ENCODE results near the gene MXI1.
A peak's percentile ranks its signal among the peaks of the same experiment; 100 is the strongest.

The MXI1 gene

GRCh38 chr10:110207011-110207804 is at the start of gene MXI1:
TSS of gene MXI1 (plus strand) at chr10:110207605. CDS start at chr10:110207809, 204 bp downstream.
- Mint-ChIP-seq H3K9me3 (no peaks in the 10 kb centered on the region), H3K4me1 (peaks cover 28 to 50% of the 10 kb centered on the region in 2 donors), H3K36me3 (peaks cover 0 to 3% of the 10 kb centered on the region in 2 donors), H3K4me3 (peak within 1 kb of the TSS; percentile 94), H3K27me3 (peaks cover 10 to 25% of the 10 kb centered on the region in 2 donors), H3K27ac (peak within 1 kb of the TSS; percentile 85)
- DNase-seq = peak; percentile 61
- peak; percentile 65 to 67 for ATAC-seq (replicated peaks)

DNA sequence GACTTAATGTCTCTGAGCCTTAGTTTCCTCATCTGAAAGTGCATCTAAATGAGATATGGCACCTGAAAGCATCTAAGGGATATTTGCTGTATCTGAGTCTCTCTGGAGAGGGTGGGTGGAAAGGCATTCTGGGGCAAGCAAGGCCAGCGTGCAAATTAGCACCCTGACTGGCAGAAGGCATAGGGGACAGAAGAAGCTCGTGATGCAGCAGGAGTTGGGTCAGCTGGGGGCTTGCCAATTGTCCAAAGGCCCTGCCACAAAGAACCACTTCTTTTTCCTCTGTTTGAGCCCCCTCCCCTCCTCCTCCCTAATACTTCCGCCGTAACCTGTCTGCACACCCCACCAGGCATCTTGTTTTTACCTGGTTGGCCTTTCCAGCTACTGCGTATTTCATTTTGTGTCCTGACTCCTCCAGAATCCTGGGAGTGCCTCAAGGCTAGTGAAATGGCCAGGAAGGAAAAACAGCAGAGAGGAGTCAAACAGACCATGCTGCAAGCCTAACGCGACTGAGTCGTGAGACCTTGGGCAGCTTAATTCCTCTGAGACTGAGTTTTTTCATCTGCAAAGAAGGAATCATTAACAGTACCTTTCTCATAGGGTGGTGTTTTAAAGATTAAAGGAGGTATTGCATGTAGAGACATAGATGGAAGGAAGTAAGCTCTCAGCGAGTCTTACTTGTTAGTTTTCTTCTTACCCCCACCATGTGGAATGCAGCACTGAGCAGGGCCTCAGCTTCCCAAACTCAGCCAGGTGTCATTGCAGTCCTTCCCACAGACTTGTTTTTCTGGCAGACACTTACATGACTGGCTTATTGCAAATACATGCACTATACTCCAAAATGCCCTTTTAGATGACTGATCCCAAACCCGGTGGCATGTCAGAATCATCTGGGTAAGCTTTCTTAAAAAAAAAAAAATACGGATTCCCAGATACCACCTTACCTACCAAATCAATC is 49.1 kb upstream of the MXI1 start:
- DNase-seq = no peak
- Mint-ChIP-seq H3K36me3 (no peaks in the 10 kb centered on the region), H3K4me1 (peaks cover 28 to 51% of the 10 kb centered on the region in 2 donors), H3K9me3 (no peaks in the 10 kb centered on the region), H3K27ac (no peak overlapping the region), H3K4me3 (no peak overlapping the region), H3K27me3 (peaks cover 7 to 26% of the 10 kb centered on the region in 2 donors)
- ATAC-seq (replicated peaks) = no peak

DNA sequence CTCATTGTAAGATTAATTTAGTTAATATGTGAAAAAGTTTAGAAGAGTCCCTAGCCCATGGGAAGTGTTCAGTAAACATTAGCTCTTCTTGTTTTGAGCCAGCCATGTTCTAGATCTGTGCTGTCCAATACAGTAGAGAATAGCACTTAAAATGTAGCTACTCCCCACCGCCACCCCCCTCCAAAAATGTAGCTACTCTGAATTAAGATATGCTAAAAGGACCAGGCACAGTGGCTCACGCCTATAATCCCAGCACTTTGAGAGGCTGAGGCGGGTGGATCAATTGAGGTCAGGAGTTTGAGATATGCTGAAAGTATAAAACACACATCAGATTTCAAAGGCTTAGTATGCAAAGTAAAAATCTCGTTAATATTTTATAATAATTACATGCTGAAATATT is 47.3 kb upstream of the MXI1 start:
- no peaks in the 10 kb centered on the region for H3K36me3 Mint-ChIP-seq

DNA sequence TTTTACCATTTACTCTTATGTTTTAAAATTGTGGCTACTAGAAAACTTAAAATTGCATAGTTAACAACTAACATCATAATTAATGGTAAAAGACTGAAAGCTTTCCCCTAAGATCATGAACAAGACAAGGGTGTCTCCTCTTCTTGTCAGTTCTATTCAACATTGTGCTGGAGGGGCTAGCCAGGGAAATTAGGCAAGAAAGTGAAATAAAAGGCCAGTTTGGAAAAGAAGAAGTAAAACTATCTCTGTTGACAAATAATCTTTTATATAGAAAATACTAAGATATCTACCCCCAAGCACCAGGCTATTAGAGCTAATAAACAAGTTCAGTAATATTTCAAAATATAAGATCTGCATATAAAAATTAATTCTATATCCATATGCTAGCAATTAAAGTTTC is 46.9 kb upstream of the MXI1 start:
- Mint-ChIP-seq H3K27ac (no peak overlapping the region), H3K4me3 (no peak overlapping the region), H3K36me3 (no peaks in the 10 kb centered on the region), H3K4me1 (peaks cover 19 to 36% of the 10 kb centered on the region in 2 donors), H3K27me3 (peaks cover 10 to 38% of the 10 kb centered on the region in 2 donors), H3K9me3 (no peaks in the 10 kb centered on the region)
- ATAC-seq (replicated peaks) (no peak), DNase-seq (no peak)

More for the DNA sequence above, 47.3 kb upstream of the MXI1 start:
- ATAC-seq (replicated peaks) = no peak
- Mint-ChIP-seq H3K27ac (no peak overlapping the region), H3K27me3 (peaks cover 10 to 33% of the 10 kb centered on the region in 2 donors), H3K9me3 (no peaks in the 10 kb centered on the region), H3K4me3 (no peak overlapping the region), H3K4me1 (peaks cover 20 to 38% of the 10 kb centered on the region in 2 donors)
- DNase-seq = no peak

DNA sequence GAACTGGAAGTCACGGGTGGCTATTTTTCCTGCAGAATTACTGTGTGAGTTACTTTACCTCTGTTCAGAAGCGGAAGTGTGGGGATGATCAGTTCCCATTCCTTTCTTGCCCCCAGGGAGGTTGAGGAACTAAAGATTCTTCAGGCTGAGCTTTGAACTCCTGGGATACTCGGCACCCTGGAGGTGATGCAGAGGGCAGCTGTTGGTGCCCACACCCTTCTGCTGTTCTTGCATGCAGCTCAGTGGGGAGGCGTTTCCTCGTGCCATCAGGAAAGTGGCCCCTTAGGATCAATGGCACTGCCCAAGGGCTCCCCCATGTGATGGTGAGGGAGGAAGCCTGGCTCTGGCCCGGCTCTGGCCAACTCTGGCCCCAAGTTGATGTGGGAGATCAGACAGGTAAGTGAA is 44.7 kb upstream of the MXI1 start:
- no peak for ATAC-seq (replicated peaks)
- H3K4me1 Mint-ChIP-seq = peaks cover 10 to 25% of the 10 kb centered on the region in 2 donors
- no peak overlapping the region for H3K4me3 Mint-ChIP-seq
- no peak for DNase-seq
- H3K9me3 Mint-ChIP-seq = no peaks in the 10 kb centered on the region
- H3K27me3 Mint-ChIP-seq = peaks cover 20 to 50% of the 10 kb centered on the region in 2 donors
- peaks cover 0 to 2% of the 10 kb centered on the region in 2 donors for H3K36me3 Mint-ChIP-seq
- H3K27ac Mint-ChIP-seq = no peak overlapping the region

- peaks cover 25 to 55% of the 10 kb centered on the region in 2 donors for H3K27me3 Mint-ChIP-seq
Measured at GRCh38 chr10:110163192-110163773, 44.1 kb upstream of the MXI1 start.

DNA sequence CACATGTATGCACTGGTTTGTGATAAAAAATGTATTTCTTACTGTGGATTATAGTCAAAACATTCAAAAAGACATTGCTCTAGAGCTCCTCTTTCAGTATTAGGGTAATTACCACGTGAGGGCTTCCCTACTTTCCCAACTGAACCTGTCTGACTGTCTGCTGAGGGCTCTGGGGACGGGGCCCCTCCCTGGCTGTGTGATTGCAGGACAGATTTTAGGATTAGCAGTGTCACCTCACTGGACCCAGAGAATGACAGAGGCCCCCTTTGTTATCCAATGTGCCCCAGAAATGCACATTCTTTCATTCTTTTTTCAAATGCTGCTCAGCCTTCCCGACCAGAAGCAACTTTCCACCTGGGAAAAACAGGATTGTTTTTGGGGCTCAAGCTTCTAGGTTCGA is 43.6 kb upstream of the MXI1 start:
- Mint-ChIP-seq H3K4me3 (no peak overlapping the region), H3K27me3 (peaks cover 29 to 57% of the 10 kb centered on the region in 2 donors), H3K27ac (no peak overlapping the region), H3K36me3 (peaks cover 0 to 2% of the 10 kb centered on the region in 2 donors), H3K4me1 (peaks cover 19 to 28% of the 10 kb centered on the region in 2 donors), H3K9me3 (no peaks in the 10 kb centered on the region)
- no peak for DNase-seq
- no peak for ATAC-seq (replicated peaks)

More at GRCh38 chr10:110163192-110163773, 44.1 kb upstream of the MXI1 start:
- H3K4me1 Mint-ChIP-seq = peaks cover 15 to 25% of the 10 kb centered on the region in 2 donors
- no peak for ATAC-seq (replicated peaks)
- peaks cover 0 to 2% of the 10 kb centered on the region in 2 donors for H3K36me3 Mint-ChIP-seq
- no peaks in the 10 kb centered on the region for H3K9me3 Mint-ChIP-seq
- H3K27ac Mint-ChIP-seq = no peak overlapping the region
- no peak for DNase-seq
- no peak overlapping the region for H3K4me3 Mint-ChIP-seq

- ATAC-seq (replicated peaks) (peak; percentile 20 to 45), DNase-seq (no peak)
- Mint-ChIP-seq H3K4me3 (no peak overlapping the region), H3K27me3 (peaks cover 38 to 60% of the 10 kb centered on the region in 2 donors), H3K4me1 (peaks cover 30 to 42% of the 10 kb centered on the region in 2 donors), H3K9me3 (no peaks in the 10 kb centered on the region), H3K36me3 (peaks cover 0 to 2% of the 10 kb centered on the region in 2 donors), H3K27ac (no peak overlapping the region)
Measured at GRCh38 chr10:110165239-110165638, 42.2 kb upstream of the MXI1 start.

- DNase-seq (no peak), ATAC-seq (replicated peaks) (no peak)
- Mint-ChIP-seq H3K27ac (no peak overlapping the region), H3K36me3 (peaks cover 0 to 2% of the 10 kb centered on the region in 2 donors), H3K9me3 (no peaks in the 10 kb centered on the region), H3K4me3 (no peak overlapping the region), H3K4me1 (peaks cover 30 to 51% of the 10 kb centered on the region in 2 donors), H3K27me3 (peaks cover 53 to 71% of the 10 kb centered on the region in 2 donors)
Measured at GRCh38 chr10:110167149-110167548, 40.3 kb upstream of the MXI1 start.

- Mint-ChIP-seq H3K36me3 (peaks cover 0 to 2% of the 10 kb centered on the region in 2 donors), H3K27me3 (peaks cover 60 to 84% of the 10 kb centered on the region in 2 donors), H3K9me3 (no peaks in the 10 kb centered on the region), H3K4me1 (peaks cover 26 to 45% of the 10 kb centered on the region in 2 donors), H3K4me3 (no peak overlapping the region), H3K27ac (no peak overlapping the region)
- ATAC-seq (replicated peaks) (peak; percentile 73 to 79), DNase-seq (no peak)
Measured at GRCh38 chr10:110168601-110169481, 38.6 kb upstream of the MXI1 start.

DNA sequence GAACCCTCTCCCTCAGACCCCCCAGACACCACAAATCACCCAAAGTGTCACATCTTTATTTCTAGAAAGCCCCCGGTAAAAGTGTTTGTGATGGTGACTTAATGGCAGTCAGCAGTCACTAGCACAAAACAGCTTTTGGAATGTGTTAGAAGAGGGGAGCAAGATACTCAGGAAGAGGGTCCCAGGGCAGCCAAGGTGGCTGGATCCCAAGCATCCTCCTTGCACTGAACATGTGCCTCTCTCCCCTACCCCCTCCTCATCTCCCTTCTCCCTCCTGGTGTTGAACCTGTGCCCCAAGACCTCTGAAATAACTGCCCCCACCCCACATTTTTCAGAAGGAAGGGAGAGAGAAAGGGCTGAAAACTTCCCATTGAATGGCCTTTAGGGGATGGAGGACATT is 37.8 kb upstream of the MXI1 start:
- ATAC-seq (replicated peaks) (no peak), DNase-seq (no peak)
- Mint-ChIP-seq H3K27ac (no peak overlapping the region), H3K27me3 (peaks cover 57 to 83% of the 10 kb centered on the region in 2 donors), H3K4me1 (peaks cover 26 to 45% of the 10 kb centered on the region in 2 donors), H3K4me3 (no peak overlapping the region), H3K36me3 (peaks cover 0 to 2% of the 10 kb centered on the region in 2 donors), H3K9me3 (no peaks in the 10 kb centered on the region)

DNA sequence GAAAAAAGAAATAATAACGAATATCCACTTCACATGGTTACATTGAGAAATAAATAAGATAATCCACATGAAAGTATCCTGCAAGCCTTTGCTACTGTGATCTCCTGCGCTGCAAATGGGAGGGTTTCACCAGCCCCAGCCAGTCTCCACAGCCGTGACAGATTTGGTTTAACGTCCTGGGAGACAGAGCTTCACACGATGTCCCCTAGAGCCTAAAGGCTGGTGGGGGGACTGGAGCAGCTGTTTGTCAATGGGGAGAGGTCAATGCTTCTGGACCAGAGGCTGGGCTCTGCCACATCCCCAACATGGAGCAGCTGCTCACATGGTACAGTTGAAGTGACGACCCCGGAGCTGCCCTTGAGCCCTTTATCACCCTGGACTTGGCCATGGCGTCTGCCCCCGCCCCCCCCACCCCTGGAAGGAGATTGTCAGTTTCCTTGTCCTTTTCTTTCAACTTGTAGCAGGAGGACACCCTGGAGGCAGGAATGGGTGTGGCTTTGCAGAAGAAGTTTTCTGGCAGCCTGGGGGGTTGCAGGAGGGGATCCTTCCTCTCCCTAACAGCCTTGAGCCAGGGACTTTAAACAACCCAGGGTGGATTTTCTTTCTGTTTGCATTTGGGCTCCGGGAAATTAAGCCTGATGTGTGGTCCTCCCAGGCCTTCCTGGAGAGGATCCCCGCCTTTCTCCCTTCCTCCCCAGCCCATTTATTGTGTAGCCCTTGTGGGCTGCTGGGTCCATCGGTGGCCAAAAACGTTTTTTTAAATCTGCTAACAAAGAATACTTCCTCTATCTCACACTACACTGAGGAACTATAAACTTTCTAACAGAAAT is 37.0 kb upstream of the MXI1 start:
- no peak overlapping the region for H3K27ac Mint-ChIP-seq
- H3K27me3 Mint-ChIP-seq = peaks cover 65 to 86% of the 10 kb centered on the region in 2 donors
- ATAC-seq (replicated peaks) (no peak), DNase-seq (no peak)
- H3K36me3 Mint-ChIP-seq = peaks cover 0 to 2% of the 10 kb centered on the region in 2 donors
- no peak overlapping the region for H3K4me3 Mint-ChIP-seq
- H3K9me3 Mint-ChIP-seq = no peaks in the 10 kb centered on the region
- peaks cover 26 to 45% of the 10 kb centered on the region in 2 donors for H3K4me1 Mint-ChIP-seq

Measured in stimulated activated naive B cell treated with anti-CD40 and anti-IgM and Interleukin-4, amounts not matched to agents 10 μg/mL and 1 μg/mL and 100 μg/mL, for 72 hours (primary cell).